HT1080 (cell line): ENCODE measurements around the gene ADGB. TPM values are rescaled to one million over a fixed set of nuclear protein-coding genes. Genes with fewer than 3 reads are reported as not detected.
A peak's percentile ranks its signal among the peaks of the same experiment; 100 is the strongest.
"Not testable (repeated sequence)": the region's sequence is repeated elsewhere in the genome, so short reads cannot be mapped to it uniquely, and the experiment has no call there.

Experiments
- DNase-seq: peaks from one replicate; pipeline ENCODE4 v3.0.0-alpha.2; 2015; ENCODE audit warnings: low read depth
- polyA plus RNA-seq, 2 experiments: library from polyadenylated mRNA; depleted of rRNA; stranded (reverse); fragments of >200 nt; gene quantifications; 2 replicates each; pipeline ENCODE4 v1.2.3, GENCODE V29; 2015
- total RNA-seq: library from RNA; depleted of rRNA; stranded (reverse); fragments of >200 nt; shearing (Covaris generic); gene quantifications from 2 replicates; pipeline ENCODE4 v1.2.3, GENCODE V29; 2014; rRNA removed

ADGB gene
- not detected in 2 replicates for total RNA-seq
- polyA plus RNA-seq (2015; cell fraction: cytosol; rRNA removed), result not detected in 2 replicates
- not detected in 2 replicates for polyA plus RNA-seq (2015; cell fraction: nucleus; rRNA removed)

GRCh38 chr6:146598772-146599405 lies at the start of gene ADGB:
ADGB (plus strand) TSS chr6:146598972; CDS start chr6:146599041, 69 bp downstream.
- DNase-seq, result peak; percentile 35

- DNase-seq, result no peak
Measured at GRCh38 chr6:146550911-146551310, 47.9 kb upstream of the ADGB start.

- DNase-seq, result no peak
Measured at GRCh38 chr6:146551545-146551944, 47.2 kb upstream of the ADGB start.

- no peak for DNase-seq
Measured at GRCh38 chr6:146553377-146554135, 45.2 kb upstream of the ADGB start.

GRCh38 chr6:146560607-146561006 lies 38.2 kb upstream of the ADGB start:
- DNase-seq, result no peak

- DNase-seq, result not testable (repeated sequence)
Measured at GRCh38 chr6:146566661-146567060, 32.1 kb upstream of the ADGB start.

GRCh38 chr6:146568619-146569018 lies 30.2 kb upstream of the ADGB start:
- DNase-seq, result not testable (repeated sequence)

- DNase-seq, result no peak
Measured at GRCh38 chr6:146574211-146574610, 24.6 kb upstream of the ADGB start.

- DNase-seq, result peak; percentile 93
Measured at GRCh38 chr6:146578054-146578453, 20.7 kb upstream of the ADGB start.

- no peak for DNase-seq
Measured at GRCh38 chr6:146581968-146582367, 16.8 kb upstream of the ADGB start.

- DNase-seq, result no peak
Measured at GRCh38 chr6:146582857-146583256, 15.9 kb upstream of the ADGB start.

GRCh38 chr6:146583966-146584365 lies 14.8 kb upstream of the ADGB start:
- DNase-seq, result no peak

GRCh38 chr6:146587459-146587858 lies 11.3 kb upstream of the ADGB start:
- DNase-seq, result no peak

GRCh38 chr6:146590492-146590891 lies 8.3 kb upstream of the ADGB start:
- DNase-seq, result no peak

- no peak for DNase-seq
Measured at GRCh38 chr6:146592451-146592850, 6.3 kb upstream of the ADGB start.

- DNase-seq, result no peak
Measured at GRCh38 chr6:146593986-146594385, 4.8 kb upstream of the ADGB start.

- no peak for DNase-seq
Measured at GRCh38 chr6:146594495-146594894, 4.3 kb upstream of the ADGB start.

- no peak for DNase-seq
Measured at GRCh38 chr6:146595972-146596731, 2.6 kb upstream of the ADGB start.

- no peak for DNase-seq
Measured at GRCh38 chr6:146601352-146601751, 2.6 kb downstream of the ADGB start.

GRCh38 chr6:146602526-146602925 lies 3.8 kb downstream of the ADGB start:
- no peak for DNase-seq

- DNase-seq, result no peak
Measured at GRCh38 chr6:146613947-146614346, 15.2 kb downstream of the ADGB start.

- DNase-seq, result peak; percentile 39
Measured at GRCh38 chr6:146620655-146621054, 21.9 kb downstream of the ADGB start.
